ENCODE measurements around the gene TFF2.

DNA sequence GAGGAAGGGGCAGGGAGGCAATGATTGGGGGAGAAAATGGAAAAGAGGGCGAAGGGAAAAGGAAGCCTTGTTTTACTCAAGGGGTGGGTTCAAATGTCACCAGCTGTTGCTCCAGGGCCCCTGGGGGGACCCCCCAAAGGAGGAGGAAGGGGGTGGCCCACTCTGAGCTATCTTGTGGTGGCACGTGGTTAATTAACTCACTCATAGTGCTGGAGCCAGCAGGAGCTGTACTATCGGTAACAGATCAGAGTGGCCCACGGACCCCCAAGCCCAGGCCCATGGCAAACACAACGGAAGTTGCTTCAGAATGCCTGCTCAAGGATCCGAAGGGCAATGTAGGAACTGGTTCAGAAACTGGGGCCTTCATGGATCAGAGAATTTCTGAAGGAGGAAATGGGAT is 7.2 kb downstream of the TFF2 start:
- TF ChIP-seq, protein P1, sequence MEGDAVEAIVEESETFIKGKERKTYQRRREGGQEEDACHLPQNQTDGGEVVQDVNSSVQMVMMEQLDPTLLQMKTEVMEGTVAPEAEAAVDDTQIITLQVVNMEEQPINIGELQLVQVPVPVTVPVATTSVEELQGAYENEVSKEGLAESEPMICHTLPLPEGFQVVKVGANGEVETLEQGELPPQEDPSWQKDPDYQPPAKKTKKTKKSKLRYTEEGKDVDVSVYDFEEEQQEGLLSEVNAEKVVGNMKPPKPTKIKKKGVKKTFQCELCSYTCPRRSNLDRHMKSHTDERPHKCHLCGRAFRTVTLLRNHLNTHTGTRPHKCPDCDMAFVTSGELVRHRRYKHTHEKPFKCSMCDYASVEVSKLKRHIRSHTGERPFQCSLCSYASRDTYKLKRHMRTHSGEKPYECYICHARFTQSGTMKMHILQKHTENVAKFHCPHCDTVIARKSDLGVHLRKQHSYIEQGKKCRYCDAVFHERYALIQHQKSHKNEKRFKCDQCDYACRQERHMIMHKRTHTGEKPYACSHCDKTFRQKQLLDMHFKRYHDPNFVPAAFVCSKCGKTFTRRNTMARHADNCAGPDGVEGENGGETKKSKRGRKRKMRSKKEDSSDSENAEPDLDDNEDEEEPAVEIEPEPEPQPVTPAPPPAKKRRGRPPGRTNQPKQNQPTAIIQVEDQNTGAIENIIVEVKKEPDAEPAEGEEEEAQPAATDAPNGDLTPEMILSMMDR (IDR thresholded peaks at IDR 0.05) = no peak
- no peak for TF ChIP-seq POLR2AphosphoS5 (IDR thresholded peaks at IDR 0.05; ENCODE audit: low read depth, low read length)

Measured in Panc1 (cell line).